Suprapubic skin (tissue), 4 donors: ENCODE results near the gene ACVR1B. TPM values are rescaled to one million over a fixed set of nuclear protein-coding genes. Genes with fewer than 3 reads are reported as not detected.
A peak's percentile ranks its signal among the peaks of the same experiment; 100 is the strongest.

Experiments used
- DNase-seq, 2 donors: peaks; one replicate each; pipeline ENCODE4 v3.0.0-alpha.2; 2019; ENCODE audit warnings: low spot score in 2 of 2
- H3K27ac ChIP-seq: fragments of 200-600 bp; sonication (generic); one replicate; pipeline ENCODE4 v1.5.1; 2019
- H3K27me3 ChIP-seq: fragments of 200-600 bp; sonication (generic); one replicate; pipeline ENCODE4 v1.5.1; 2019
- H3K36me3 ChIP-seq: fragments of 200-600 bp; sonication (generic); one replicate; pipeline ENCODE4 v1.5.1; 2019
- H3K4me1 ChIP-seq: fragments of 200-600 bp; sonication (generic); one replicate; pipeline ENCODE4 v1.5.1; 2019
- H3K4me3 ChIP-seq: fragments of 200-600 bp; sonication (generic); one replicate; pipeline ENCODE4 v1.5.1; 2019; ENCODE audit warnings: mild to moderate bottlenecking
- H3K9me3 ChIP-seq: fragments of 200-600 bp; sonication (generic); one replicate; pipeline ENCODE4 v1.5.1; 2019
- EP300 ChIP-seq: sonication (generic); formaldehyde crosslinking; IDR thresholded peaks from one replicate; pipeline ENCODE4 v1.6.1; 2017; ENCODE audit warnings: antibody characterized with exemption
- POLR2A ChIP-seq, 2 donors: fragments of 450-650 bp; IDR thresholded peaks; one replicate each; pipeline ENCODE4 v1.6.1; 2017; ENCODE audit warnings: antibody characterized with exemption in 2 of 2, mild to moderate bottlenecking in 2 of 2, moderate library complexity in 2 of 2
- POLR2AphosphoS5 ChIP-seq, 3 donors: sonication (generic); formaldehyde crosslinking; IDR thresholded peaks; one replicate each; pipeline ENCODE4 v1.6.1; 2017; ENCODE audit warnings: antibody characterized with exemption in 3 of 3
- WGBS: methylation state at CpG from one replicate; pipeline ENCODE4 v1.1.5; 2018; 5-methylcytosine and 5-hydroxymethylcytosine counted together
- total RNA-seq, 4 donors: library from RNA; depleted of rRNA; stranded (reverse); fragments of >200 nt; gene quantifications; one replicate each; pipeline ENCODE4 v1.1.0, GENCODE V29; 2016
- TF ChIP-seq, protein P1 (sequence below), 2 donors: fragments of 200-600 bp in 1 of 2; fragments of 450-650 bp in 1 of 2; sonication (generic) in 1 of 2; IDR thresholded peaks; one replicate each; pipeline ENCODE4 v1.5.1; 2016 to 2019; ENCODE audit warnings: antibody characterized with exemption in 2 of 2, mild to moderate bottlenecking in 1 of 2, moderate library complexity in 1 of 2

ACVR1B gene
- total RNA-seq, 4 donors from 2014 or later, result 40.5 to 103 (median 57.3) TPM

DNA sequence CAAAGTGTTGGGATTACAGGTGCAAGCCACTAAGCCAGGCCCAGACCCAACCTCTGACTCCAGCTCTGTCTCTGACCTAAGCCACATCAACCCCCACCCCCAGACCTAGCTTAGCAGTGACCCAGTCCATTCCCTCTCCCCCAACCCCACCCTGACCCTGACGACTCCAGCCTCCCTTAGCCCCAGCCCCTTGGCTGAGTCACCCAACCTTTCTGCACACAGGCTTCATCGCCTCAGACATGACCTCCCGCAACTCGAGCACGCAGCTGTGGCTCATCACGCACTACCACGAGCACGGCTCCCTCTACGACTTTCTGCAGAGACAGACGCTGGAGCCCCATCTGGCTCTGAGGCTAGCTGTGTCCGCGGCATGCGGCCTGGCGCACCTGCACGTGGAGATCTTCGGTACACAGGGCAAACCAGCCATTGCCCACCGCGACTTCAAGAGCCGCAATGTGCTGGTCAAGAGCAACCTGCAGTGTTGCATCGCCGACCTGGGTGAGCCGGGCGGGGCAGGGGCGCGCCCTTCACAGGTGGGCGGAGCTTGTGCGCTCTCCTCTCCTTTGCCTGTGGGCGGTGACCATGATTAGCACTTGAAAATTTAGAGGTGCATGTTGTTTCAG, 36.4 kb upstream of the ACVR1B start:
- peaks cover 43% of the 10 kb centered on the region for H3K4me1 ChIP-seq
- DNase-seq, result peak in 1 of 2 donors; percentile 55
- peaks cover 21% of the 10 kb centered on the region for H3K36me3 ChIP-seq
- no peaks in the 10 kb centered on the region for H3K27me3 ChIP-seq
- no peak overlapping the region for H3K27ac ChIP-seq
- no peak overlapping the region for H3K4me3 ChIP-seq
- 89% methylated on average over 14 of the region's 28 CpGs for WGBS
- TF ChIP-seq EP300 (no peak), POLR2A (IDR thresholded peaks at IDR 0.05) (no peak), POLR2AphosphoS5 (IDR thresholded peaks at IDR 0.05) (no peak)
- TF ChIP-seq, protein P1, sequence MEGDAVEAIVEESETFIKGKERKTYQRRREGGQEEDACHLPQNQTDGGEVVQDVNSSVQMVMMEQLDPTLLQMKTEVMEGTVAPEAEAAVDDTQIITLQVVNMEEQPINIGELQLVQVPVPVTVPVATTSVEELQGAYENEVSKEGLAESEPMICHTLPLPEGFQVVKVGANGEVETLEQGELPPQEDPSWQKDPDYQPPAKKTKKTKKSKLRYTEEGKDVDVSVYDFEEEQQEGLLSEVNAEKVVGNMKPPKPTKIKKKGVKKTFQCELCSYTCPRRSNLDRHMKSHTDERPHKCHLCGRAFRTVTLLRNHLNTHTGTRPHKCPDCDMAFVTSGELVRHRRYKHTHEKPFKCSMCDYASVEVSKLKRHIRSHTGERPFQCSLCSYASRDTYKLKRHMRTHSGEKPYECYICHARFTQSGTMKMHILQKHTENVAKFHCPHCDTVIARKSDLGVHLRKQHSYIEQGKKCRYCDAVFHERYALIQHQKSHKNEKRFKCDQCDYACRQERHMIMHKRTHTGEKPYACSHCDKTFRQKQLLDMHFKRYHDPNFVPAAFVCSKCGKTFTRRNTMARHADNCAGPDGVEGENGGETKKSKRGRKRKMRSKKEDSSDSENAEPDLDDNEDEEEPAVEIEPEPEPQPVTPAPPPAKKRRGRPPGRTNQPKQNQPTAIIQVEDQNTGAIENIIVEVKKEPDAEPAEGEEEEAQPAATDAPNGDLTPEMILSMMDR (IDR thresholded peaks at IDR 0.05), result no peak
- H3K9me3 ChIP-seq, result no peaks in the 10 kb centered on the region

DNA sequence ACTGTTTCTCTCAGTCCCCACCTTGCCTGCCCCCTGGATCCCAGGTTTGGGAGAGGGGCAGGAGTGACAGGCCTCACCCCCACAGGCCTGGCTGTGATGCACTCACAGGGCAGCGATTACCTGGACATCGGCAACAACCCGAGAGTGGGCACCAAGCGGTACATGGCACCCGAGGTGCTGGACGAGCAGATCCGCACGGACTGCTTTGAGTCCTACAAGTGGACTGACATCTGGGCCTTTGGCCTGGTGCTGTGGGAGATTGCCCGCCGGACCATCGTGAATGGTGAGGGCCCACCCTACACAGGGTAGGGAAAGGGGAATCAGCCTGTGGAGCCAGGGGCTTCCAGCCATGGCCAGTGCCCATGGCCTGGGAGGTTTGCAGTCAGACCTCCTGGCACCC, 35.5 kb upstream of the ACVR1B start:
- no CpG with 5 or more reads among the region's 11 CpGs for WGBS
- no peak overlapping the region for H3K4me3 ChIP-seq
- peaks cover 35% of the 10 kb centered on the region for H3K4me1 ChIP-seq
- peak in 1 of 2 donors; percentile 48 for DNase-seq
- H3K36me3 ChIP-seq, result peaks cover 22% of the 10 kb centered on the region
- no peak overlapping the region for H3K27ac ChIP-seq
- H3K9me3 ChIP-seq, result no peaks in the 10 kb centered on the region
- TF ChIP-seq POLR2A (IDR thresholded peaks at IDR 0.05) (no peak), EP300 (no peak), POLR2AphosphoS5 (IDR thresholded peaks at IDR 0.05) (no peak)
- TF ChIP-seq, protein P1 (IDR thresholded peaks at IDR 0.05), result no peak
- no peaks in the 10 kb centered on the region for H3K27me3 ChIP-seq

DNA sequence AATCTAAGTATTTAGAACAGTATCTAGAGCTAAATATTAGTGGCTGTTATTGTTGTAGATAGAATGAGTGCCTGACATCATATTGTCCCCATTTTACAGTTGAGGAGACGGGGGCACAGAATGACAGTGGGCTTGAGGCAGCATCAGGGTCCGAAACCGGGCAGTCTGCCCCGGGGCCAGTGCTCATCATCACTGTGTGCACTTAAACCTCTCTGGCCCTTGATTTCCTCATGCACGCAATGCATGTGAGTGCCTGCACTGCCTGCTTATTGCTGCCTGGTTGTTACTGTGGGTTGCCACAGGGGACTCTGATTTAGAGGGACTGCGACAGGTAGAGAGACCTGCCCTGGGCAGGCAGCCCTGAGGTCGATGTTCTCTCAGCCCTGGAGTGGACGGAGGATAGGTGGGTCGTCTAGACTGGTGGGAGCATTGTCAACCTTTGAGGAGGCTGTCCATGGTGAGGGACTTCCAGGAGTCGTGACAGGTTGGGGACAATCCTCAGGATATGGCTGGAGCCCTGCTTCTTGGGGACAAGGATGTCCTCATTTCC, 34.4 kb upstream of the ACVR1B start:
- no peak for TF ChIP-seq POLR2AphosphoS5 (IDR thresholded peaks at IDR 0.05)
- no peak for TF ChIP-seq EP300
- TF ChIP-seq, protein P1 (IDR thresholded peaks at IDR 0.05), result no peak
- no peak for TF ChIP-seq POLR2A (IDR thresholded peaks at IDR 0.05)
- Histone ChIP-seq H3K27ac (no peak overlapping the region), H3K27me3 (no peaks in the 10 kb centered on the region), H3K9me3 (no peaks in the 10 kb centered on the region), H3K4me1 (peaks cover 25% of the 10 kb centered on the region), H3K36me3 (peaks cover 22% of the 10 kb centered on the region), H3K4me3 (no peak overlapping the region)
- DNase-seq, result peak in 1 of 2 donors; percentile 43
- WGBS, result 83% methylated on average over 8 of the region's 10 CpGs

DNA sequence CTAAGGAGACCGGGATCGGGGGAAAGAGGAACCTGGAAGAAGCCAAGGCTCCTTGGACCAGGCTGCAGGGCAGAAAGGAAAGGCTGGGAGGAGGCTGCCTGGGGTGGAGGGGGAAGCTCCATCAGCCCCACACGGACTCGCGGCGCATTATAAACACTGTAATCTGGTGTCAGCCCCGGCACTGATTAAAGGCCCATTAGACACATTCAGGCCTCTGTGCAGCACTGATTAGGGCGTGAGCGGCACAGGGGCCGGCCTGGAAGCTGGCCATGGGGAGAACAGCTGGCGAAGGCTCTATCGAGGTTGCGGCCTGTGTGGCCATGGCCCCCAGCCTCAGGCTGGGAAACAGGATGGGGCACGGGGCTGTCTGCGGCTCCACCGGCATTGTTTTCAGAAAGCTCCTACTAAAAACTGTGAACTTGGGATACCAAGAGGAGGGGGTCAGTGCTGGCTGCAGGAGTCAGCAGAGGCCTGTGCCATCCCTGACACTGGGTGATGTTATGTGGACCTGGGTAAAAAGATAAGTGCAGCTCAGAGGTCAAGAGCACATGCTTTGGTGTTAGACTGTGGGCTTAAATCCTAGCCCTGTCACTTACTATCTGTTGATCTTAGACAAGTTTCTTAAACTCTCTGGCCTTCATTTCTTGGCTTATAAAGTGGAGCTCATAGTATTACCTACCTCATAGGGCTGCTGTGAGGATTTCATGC, 33.6 kb upstream of the ACVR1B start:
- TF ChIP-seq POLR2A (IDR thresholded peaks at IDR 0.05), result no peak
- TF ChIP-seq, protein P1 (IDR thresholded peaks at IDR 0.05), result no peak
- no peak for TF ChIP-seq POLR2AphosphoS5 (IDR thresholded peaks at IDR 0.05)
- TF ChIP-seq EP300, result no peak
- Histone ChIP-seq H3K4me3 (no peak overlapping the region), H3K27me3 (no peaks in the 10 kb centered on the region), H3K4me1 (peaks cover 25% of the 10 kb centered on the region), H3K9me3 (no peaks in the 10 kb centered on the region), H3K36me3 (peaks cover 22% of the 10 kb centered on the region), H3K27ac (no peak overlapping the region)
- peak in 1 of 2 donors; percentile 44 for DNase-seq
- WGBS, result 72% methylated on average over 16 of the region's 16 CpGs

DNA sequence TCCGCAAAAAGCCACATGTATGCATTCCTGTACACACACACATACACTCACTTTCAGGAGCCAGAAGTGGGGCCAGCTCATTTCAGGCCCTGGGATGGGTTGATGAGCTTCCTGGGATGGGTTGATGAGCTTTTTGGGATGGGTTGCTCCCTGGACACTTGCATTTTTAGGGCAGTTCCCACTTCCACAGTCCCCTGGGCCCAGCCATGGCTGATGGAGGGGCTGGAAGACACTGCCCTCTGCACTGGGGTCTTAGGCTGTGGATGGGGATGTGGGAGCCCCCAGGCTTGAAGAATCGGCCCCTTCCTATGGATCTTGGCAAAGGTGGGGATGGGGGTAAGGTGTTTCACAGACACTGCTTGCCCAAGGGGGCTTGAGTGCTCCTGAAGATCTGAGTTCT, 31.5 kb upstream of the ACVR1B start:
- Histone ChIP-seq H3K27me3 (no peaks in the 10 kb centered on the region), H3K4me1 (peaks cover 30% of the 10 kb centered on the region), H3K4me3 (no peak overlapping the region), H3K36me3 (peaks cover 20% of the 10 kb centered on the region), H3K9me3 (no peaks in the 10 kb centered on the region), H3K27ac (no peak overlapping the region)
- DNase-seq, result peak in 1 of 2 donors; percentile 27
- WGBS, result 100% methylated on average over 2 of the region's 2 CpGs
- TF ChIP-seq POLR2A (IDR thresholded peaks at IDR 0.05) (no peak), POLR2AphosphoS5 (IDR thresholded peaks at IDR 0.05) (no peak), EP300 (no peak)
- TF ChIP-seq, protein P1 (IDR thresholded peaks at IDR 0.05), result no peak
